OCI-LY1 (cell line): ENCODE results near the gene UGGT1.

Source experiments
- EZH2 ChIP-seq: fragments of 200-600 bp; sonication (generic), shearing (Covaris generic); IDR thresholded peaks from 2 replicates; pipeline ENCODE4 v1.8.0; 2017; ENCODE audit warnings: borderline replicate concordance, mixed run types, mild to moderate bottlenecking, antibody characterized with exemption, low read length, moderate library complexity, mixed read lengths
- TF ChIP-seq, protein P1 (sequence below): fragments of 200-600 bp; sonication (generic), shearing (Covaris generic); IDR thresholded peaks from 2 replicates; pipeline ENCODE4 v1.5.1; 2017; ENCODE audit warnings: mild to moderate bottlenecking, antibody characterized with exemption, low read length, moderate library complexity, mixed read lengths

GRCh38 chr2:128090945-128091725 is at the start of gene UGGT1:
- no peak for TF ChIP-seq EZH2
- TF ChIP-seq, protein P1, sequence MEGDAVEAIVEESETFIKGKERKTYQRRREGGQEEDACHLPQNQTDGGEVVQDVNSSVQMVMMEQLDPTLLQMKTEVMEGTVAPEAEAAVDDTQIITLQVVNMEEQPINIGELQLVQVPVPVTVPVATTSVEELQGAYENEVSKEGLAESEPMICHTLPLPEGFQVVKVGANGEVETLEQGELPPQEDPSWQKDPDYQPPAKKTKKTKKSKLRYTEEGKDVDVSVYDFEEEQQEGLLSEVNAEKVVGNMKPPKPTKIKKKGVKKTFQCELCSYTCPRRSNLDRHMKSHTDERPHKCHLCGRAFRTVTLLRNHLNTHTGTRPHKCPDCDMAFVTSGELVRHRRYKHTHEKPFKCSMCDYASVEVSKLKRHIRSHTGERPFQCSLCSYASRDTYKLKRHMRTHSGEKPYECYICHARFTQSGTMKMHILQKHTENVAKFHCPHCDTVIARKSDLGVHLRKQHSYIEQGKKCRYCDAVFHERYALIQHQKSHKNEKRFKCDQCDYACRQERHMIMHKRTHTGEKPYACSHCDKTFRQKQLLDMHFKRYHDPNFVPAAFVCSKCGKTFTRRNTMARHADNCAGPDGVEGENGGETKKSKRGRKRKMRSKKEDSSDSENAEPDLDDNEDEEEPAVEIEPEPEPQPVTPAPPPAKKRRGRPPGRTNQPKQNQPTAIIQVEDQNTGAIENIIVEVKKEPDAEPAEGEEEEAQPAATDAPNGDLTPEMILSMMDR = no peak
